ENCODE results near the gene PGS1.

Gene PGS1

GRCh38 chr17:78466786-78467715 is 88.6 kb downstream of the PGS1 start:
- TF ChIP-seq TCF12 (IDR thresholded peaks at IDR 0.05; ENCODE audit: low read depth): no peak
- TF ChIP-seq FOXM1 (IDR thresholded peaks at IDR 0.05; ENCODE audit: borderline replicate concordance, low read depth): no peak
- TF ChIP-seq YY1 (IDR thresholded peaks at IDR 0.05; ENCODE audit: low read depth): no peak
- no peak for TF ChIP-seq TAF1 (IDR thresholded peaks at IDR 0.05; ENCODE audit: low read depth)
- TF ChIP-seq REST (IDR thresholded peaks at IDR 0.05; ENCODE audit: low read depth): no peak
- no peak for TF ChIP-seq EGR1 (IDR thresholded peaks at IDR 0.05)
- no peak for TF ChIP-seq USF1 (IDR thresholded peaks at IDR 0.05)
- TF ChIP-seq TEAD4 (IDR thresholded peaks at IDR 0.05): no peak
- no peak for TF ChIP-seq ZBTB7A (IDR thresholded peaks at IDR 0.05; ENCODE audit: low read depth)
- no peak for TF ChIP-seq RAD21 (IDR thresholded peaks at IDR 0.05; ENCODE audit: low read depth)
- TF ChIP-seq NFIC (IDR thresholded peaks at IDR 0.05): no peak
- no peak for TF ChIP-seq CREB1 (IDR thresholded peaks at IDR 0.05; ENCODE audit: low read depth)
- no peak for TF ChIP-seq CEBPB (IDR thresholded peaks at IDR 0.05)
- TF ChIP-seq MAX (IDR thresholded peaks at IDR 0.05): no peak
- TF ChIP-seq EP300 (IDR thresholded peaks at IDR 0.05; ENCODE audit: borderline replicate concordance): no peak

- TF ChIP-seq RAD21 (IDR thresholded peaks at IDR 0.05; ENCODE audit: low read depth) (no peak), TAF1 (IDR thresholded peaks at IDR 0.05; ENCODE audit: low read depth) (no peak), TEAD4 (IDR thresholded peaks at IDR 0.05) (no peak), YY1 (IDR thresholded peaks at IDR 0.05; ENCODE audit: low read depth) (no peak), ZBTB7A (IDR thresholded peaks at IDR 0.05; ENCODE audit: low read depth) (no peak), USF1 (IDR thresholded peaks at IDR 0.05) (no peak), CEBPB (IDR thresholded peaks at IDR 0.05) (no peak), EGR1 (IDR thresholded peaks at IDR 0.05) (no peak), TCF12 (IDR thresholded peaks at IDR 0.05; ENCODE audit: low read depth) (no peak), REST (IDR thresholded peaks at IDR 0.05; ENCODE audit: low read depth) (no peak), NFIC (IDR thresholded peaks at IDR 0.05) (no peak), FOXM1 (IDR thresholded peaks at IDR 0.05; ENCODE audit: borderline replicate concordance, low read depth) (no peak), EP300 (IDR thresholded peaks at IDR 0.05; ENCODE audit: borderline replicate concordance) (no peak), MAX (IDR thresholded peaks at IDR 0.05) (no peak)
These were observed 89.9 kb downstream of the PGS1 start for GRCh38 chr17:78468366-78468765.

- TF ChIP-seq TAF1 (IDR thresholded peaks at IDR 0.05; ENCODE audit: low read depth) (no peak), EGR1 (IDR thresholded peaks at IDR 0.05) (no peak), RAD21 (IDR thresholded peaks at IDR 0.05; ENCODE audit: low read depth) (no peak), USF1 (IDR thresholded peaks at IDR 0.05) (no peak), FOXM1 (IDR thresholded peaks at IDR 0.05; ENCODE audit: borderline replicate concordance, low read depth) (no peak), NFIC (IDR thresholded peaks at IDR 0.05) (no peak), TEAD4 (IDR thresholded peaks at IDR 0.05) (no peak), YY1 (IDR thresholded peaks at IDR 0.05; ENCODE audit: low read depth) (no peak), TCF12 (IDR thresholded peaks at IDR 0.05; ENCODE audit: low read depth) (no peak), REST (IDR thresholded peaks at IDR 0.05; ENCODE audit: low read depth) (no peak), CREB1 (IDR thresholded peaks at IDR 0.05; ENCODE audit: low read depth) (no peak)
These were observed 91.0 kb downstream of the PGS1 start for GRCh38 chr17:78469443-78469842.
